ENCODE results near the gene SLC24A3. TPM values are rescaled to one million over a fixed set of nuclear protein-coding genes. Genes with fewer than 3 reads are reported as not detected.

Gene SLC24A3
- total RNA-seq, 1 donor from 2014 or later = 14.0 TPM

DNA sequence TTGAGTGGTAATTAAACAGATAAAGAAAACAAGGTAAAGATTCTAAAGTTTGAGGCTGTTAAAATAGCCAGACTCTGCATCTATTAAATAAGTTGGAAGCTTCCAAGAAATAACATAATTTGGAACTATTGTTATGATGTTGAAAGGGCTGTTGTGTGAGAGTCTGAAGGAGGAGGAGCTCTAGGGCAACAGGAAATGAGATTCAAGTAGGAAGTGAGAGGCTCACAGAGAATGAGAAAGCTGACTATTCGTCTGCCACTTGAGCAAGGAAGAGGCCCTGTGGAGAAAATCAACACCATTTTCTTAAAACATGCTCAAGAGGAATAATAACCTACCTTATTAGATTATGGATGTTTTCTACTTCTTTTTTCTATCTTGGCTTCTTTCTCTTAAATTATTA, 185.2 kb downstream of the SLC24A3 start:
- Mint-ChIP-seq H3K27ac (no peak overlapping the region), H3K4me1 (ENCODE audit: unreplicated experiment) (peaks cover 16% of the 10 kb centered on the region), H3K4me3 (no peak overlapping the region), H3K9me3 (peaks cover 9% of the 10 kb centered on the region), H3K27me3 (no peaks in the 10 kb centered on the region), H3K36me3 (peaks cover 3% of the 10 kb centered on the region)
- TF ChIP-seq, protein P1, sequence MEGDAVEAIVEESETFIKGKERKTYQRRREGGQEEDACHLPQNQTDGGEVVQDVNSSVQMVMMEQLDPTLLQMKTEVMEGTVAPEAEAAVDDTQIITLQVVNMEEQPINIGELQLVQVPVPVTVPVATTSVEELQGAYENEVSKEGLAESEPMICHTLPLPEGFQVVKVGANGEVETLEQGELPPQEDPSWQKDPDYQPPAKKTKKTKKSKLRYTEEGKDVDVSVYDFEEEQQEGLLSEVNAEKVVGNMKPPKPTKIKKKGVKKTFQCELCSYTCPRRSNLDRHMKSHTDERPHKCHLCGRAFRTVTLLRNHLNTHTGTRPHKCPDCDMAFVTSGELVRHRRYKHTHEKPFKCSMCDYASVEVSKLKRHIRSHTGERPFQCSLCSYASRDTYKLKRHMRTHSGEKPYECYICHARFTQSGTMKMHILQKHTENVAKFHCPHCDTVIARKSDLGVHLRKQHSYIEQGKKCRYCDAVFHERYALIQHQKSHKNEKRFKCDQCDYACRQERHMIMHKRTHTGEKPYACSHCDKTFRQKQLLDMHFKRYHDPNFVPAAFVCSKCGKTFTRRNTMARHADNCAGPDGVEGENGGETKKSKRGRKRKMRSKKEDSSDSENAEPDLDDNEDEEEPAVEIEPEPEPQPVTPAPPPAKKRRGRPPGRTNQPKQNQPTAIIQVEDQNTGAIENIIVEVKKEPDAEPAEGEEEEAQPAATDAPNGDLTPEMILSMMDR (conservative IDR thresholded peaks at IDR 0.05) = no peak
- no peak for DNase-seq (ENCODE audit: extremely low spot score, unreplicated experiment)

DNA sequence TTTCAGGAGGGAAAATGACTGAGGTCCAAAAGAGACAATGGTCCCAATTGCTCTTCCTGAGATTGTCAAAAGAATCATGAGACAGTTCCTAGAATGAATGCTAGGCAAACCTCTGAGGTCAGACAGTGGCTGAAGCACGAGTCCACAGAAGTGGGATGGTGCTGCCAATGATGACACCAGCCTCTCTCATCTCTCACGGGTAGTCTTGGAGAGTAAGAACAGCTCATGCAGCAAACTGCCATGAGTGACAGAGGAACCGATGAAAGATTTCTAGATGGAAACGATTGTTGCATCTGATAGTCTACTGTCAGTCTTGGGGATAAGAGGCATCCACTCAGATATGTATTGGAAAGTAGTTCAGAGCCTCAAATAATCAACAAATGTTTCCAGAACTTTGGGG, 188.7 kb downstream of the SLC24A3 start:
- DNase-seq (ENCODE audit: extremely low spot score, unreplicated experiment) = no peak
- Mint-ChIP-seq H3K36me3 (peaks cover 3% of the 10 kb centered on the region), H3K4me3 (no peak overlapping the region), H3K4me1 (ENCODE audit: unreplicated experiment) (peaks cover 16% of the 10 kb centered on the region), H3K27me3 (no peaks in the 10 kb centered on the region), H3K9me3 (peaks cover 9% of the 10 kb centered on the region), H3K27ac (no peak overlapping the region)
- TF ChIP-seq, protein P1 (conservative IDR thresholded peaks at IDR 0.05) = no peak

DNA sequence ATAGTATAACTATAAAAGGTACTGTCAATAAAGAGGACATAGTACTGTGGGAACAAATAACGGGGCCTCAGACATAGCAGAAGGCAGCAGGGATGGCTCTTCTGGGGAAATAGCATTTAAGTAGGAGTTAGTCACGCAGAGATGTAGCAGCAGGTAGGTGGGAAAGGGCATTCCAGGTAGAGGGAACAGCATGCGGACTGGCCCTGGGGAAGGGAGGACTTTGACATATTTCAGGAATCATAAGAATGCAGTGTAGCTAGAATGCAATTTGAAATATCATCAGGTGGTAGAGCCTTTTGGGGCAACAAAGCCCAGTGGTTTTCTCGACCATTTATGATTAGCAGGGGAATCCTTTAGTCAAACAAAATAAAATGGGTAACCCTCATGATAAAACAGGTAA, 191.1 kb downstream of the SLC24A3 start:
- Mint-ChIP-seq H3K27ac (peak overlapping the region; percentile 54), H3K4me3 (peak overlapping the region; percentile 55), H3K4me1 (ENCODE audit: unreplicated experiment) (peaks cover 22% of the 10 kb centered on the region), H3K27me3 (no peaks in the 10 kb centered on the region), H3K36me3 (peaks cover 3% of the 10 kb centered on the region), H3K9me3 (peaks cover 9% of the 10 kb centered on the region)
- DNase-seq (ENCODE audit: extremely low spot score, unreplicated experiment) = no peak
- TF ChIP-seq, protein P1 (conservative IDR thresholded peaks at IDR 0.05) = no peak

DNA sequence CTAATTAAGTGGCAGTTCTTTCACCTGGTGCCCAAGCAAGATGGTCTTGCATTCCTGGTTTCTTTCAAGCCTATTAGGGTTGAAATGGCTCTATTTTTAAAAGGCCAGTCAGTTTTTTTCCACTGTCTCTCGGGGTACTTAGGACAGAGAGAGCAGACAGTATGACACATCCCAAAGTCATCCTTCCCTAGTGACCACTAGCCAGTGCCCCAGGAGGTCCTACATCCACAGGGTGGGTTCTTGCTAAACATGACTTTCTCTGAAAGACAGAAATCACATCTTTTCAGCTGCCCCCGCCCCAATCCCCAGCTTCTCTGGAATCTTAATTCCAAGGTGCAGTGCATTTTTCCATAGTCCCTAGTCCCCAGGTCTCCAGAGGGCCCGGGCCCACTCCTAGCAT, 192.4 kb downstream of the SLC24A3 start:
- no peaks in the 10 kb centered on the region for H3K36me3 Mint-ChIP-seq
- no peak overlapping the region for H3K4me3 Mint-ChIP-seq
- H3K27me3 Mint-ChIP-seq = no peaks in the 10 kb centered on the region
- no peak for DNase-seq (ENCODE audit: extremely low spot score, unreplicated experiment)
- H3K27ac Mint-ChIP-seq = no peak overlapping the region
- H3K9me3 Mint-ChIP-seq = peaks cover 8% of the 10 kb centered on the region
- TF ChIP-seq, protein P1 (conservative IDR thresholded peaks at IDR 0.05) = no peak
- H3K4me1 Mint-ChIP-seq (ENCODE audit: unreplicated experiment) = peaks cover 28% of the 10 kb centered on the region

DNA sequence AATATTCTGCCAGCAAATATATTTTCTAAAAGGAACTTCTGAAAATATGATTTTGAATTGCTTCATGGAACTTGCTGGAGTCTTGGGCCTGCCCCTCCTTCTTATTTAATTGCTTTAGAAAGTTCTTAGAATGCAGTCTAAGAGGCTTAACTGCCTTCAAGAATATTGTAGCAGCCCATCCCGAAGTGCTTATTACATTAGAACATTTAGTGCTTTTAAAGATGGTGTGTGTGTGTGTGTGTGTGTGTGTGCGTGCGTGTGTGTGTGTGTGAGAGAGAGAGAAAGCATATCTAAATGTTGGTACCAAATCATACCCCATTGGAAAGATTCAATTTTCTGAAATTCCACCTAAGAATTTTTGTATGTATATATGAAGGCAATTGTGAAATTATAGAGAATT, 193.5 kb downstream of the SLC24A3 start:
- H3K36me3 Mint-ChIP-seq = no peaks in the 10 kb centered on the region
- H3K4me1 Mint-ChIP-seq (ENCODE audit: unreplicated experiment) = peaks cover 28% of the 10 kb centered on the region
- H3K9me3 Mint-ChIP-seq = no peaks in the 10 kb centered on the region
- no peaks in the 10 kb centered on the region for H3K27me3 Mint-ChIP-seq
- peak overlapping the region; percentile 48 for H3K4me3 Mint-ChIP-seq
- TF ChIP-seq, protein P1 (conservative IDR thresholded peaks at IDR 0.05) = no peak
- no peak for DNase-seq (ENCODE audit: extremely low spot score, unreplicated experiment)
- peak overlapping the region; percentile 65 for H3K27ac Mint-ChIP-seq

DNA sequence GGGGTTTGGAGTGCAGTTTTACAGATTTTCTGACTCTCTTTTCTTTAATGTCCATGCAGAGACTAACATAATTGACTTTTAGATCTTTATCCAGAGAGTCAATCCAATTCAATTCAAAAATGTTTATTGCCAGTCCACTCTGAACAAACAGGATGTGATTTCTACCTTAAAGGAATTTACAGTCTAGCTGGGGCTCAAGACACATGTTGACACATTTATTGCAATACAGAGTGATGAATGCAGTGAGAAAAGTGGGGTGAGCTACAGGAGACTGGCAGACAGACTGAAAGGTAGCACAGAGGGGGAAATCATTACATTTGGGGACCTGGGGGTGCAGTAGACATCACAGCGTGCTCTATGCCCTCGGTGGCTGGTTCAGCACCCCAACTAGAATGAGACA, 193.9 kb downstream of the SLC24A3 start:
- peaks cover 28% of the 10 kb centered on the region for H3K4me1 Mint-ChIP-seq (ENCODE audit: unreplicated experiment)
- TF ChIP-seq, protein P1 (conservative IDR thresholded peaks at IDR 0.05) = no peak
- no peak for DNase-seq (ENCODE audit: extremely low spot score, unreplicated experiment)
- peak overlapping the region; percentile 65 for H3K27ac Mint-ChIP-seq
- peak overlapping the region; percentile 48 for H3K4me3 Mint-ChIP-seq
- H3K27me3 Mint-ChIP-seq = no peaks in the 10 kb centered on the region
- no peaks in the 10 kb centered on the region for H3K9me3 Mint-ChIP-seq
- no peaks in the 10 kb centered on the region for H3K36me3 Mint-ChIP-seq

Measured in type B pancreatic cell (in vitro differentiated cells).